HG03039 (cell line): ENCODE data around the gene FAM50A.

Experiments used
- ATAC-seq: cut with Tn5 transposase; IDR thresholded peaks from one replicate; pipeline ENCODE4 v1.9.1; 2021; ENCODE audit warnings: mild to moderate bottlenecking, moderate library complexity; ENCODE audit not compliant: unreplicated experiment

FAM50A gene

GRCh38 chrX:154437971-154438893, 5.7 kb upstream of the FAM50A start:
- no peak for ATAC-seq

GRCh38 chrX:154439841-154440240, 4.1 kb upstream of the FAM50A start:
- ATAC-seq = no peak

DNA sequence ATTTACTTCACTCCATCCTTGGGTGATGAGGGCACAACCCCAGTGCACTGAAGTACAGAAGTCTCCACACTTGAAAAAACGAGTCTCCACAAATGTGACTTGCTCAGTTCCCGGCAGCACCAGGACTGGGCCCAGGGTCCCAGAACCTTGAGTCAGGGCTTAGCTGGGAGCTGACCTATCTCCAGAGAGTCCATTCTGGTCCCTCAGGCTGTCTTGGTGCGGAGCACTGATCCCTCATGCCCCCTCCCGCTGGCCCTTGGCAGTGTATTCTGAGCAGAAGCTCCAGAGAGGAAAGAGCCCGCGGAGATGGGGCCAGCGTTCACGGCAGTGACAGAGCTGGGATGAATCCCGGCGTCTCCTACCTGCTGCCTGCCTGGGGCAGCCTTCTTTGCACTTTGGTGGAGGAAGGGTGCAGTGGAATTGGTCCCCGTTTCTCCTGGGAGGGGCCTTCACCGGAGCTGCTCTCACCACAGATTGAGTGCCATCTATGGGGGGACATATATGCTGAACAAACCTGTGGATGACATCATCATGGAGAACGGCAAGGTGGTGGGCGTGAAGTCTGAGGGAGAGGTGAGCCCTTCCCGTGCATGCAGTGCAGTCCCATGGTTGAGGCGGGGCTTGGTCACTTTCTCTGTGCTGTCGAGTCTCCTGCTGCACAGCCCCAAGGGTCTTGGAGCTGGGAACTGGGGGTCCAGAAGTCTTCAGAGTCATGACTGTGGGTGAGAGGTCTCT, 3.2 kb upstream of the FAM50A start:
- ATAC-seq = no peak

GRCh38 chrX:154441564-154441963, 2.4 kb upstream of the FAM50A start:
- ATAC-seq = no peak

DNA sequence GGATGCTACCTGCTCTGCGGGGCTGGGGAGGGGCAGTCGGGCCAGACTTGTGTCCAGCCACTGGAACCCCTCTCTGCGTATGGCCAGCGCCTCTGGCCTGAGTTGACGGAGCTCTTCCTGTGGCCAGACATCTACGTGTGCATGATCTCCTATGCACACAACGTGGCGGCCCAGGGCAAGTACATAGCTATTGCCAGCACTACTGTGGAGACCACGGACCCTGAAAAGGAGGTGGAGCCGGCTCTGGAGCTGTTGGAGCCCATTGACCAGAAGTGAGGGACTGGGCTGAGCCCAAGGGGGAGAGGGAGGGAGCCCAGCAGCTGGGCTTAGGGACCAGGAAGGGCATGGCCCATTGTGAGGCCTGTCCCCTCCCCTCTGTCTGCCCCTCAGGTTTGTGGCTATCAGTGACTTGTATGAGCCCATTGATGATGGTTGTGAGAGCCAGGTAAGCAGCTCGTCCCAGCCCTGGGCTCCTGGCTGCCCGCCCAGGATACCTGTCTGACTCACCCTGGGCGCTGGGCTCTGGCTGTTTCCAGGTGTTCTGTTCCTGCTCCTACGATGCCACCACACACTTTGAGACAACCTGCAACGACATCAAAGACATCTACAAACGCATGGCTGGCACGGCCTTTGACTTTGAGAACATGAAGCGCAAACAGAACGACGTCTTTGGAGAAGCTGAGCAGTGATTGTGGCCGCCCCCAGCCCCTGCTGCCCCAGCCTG, 1.8 kb upstream of the FAM50A start:
- ATAC-seq = no peak

GRCh38 chrX:154443479-154443910, 446 bp upstream of the FAM50A start:
- no peak for ATAC-seq

- no peak for ATAC-seq
These were observed 860 bp downstream of the FAM50A start for GRCh38 chrX:154444755-154445246.

DNA sequence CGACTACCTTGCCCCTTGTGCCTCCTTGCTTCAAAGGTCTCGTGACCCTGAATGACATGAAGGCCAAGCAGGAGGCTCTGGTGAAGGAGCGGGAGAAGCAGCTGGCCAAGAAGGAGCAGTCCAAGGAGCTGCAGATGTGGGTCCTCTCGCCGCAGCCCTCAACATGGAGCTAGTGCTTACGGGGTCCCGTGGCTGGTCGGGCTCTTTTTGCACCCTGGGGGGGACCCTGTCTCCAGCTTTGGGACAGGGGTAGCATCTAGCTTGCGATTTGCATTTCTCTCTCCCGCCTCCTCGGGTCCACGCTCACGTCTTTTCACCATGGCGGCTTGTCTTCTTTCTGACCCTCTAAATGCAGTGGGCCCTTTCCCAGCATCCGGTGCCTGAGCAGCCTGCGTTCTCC, 1.8 kb downstream of the FAM50A start:
- no peak for ATAC-seq

DNA sequence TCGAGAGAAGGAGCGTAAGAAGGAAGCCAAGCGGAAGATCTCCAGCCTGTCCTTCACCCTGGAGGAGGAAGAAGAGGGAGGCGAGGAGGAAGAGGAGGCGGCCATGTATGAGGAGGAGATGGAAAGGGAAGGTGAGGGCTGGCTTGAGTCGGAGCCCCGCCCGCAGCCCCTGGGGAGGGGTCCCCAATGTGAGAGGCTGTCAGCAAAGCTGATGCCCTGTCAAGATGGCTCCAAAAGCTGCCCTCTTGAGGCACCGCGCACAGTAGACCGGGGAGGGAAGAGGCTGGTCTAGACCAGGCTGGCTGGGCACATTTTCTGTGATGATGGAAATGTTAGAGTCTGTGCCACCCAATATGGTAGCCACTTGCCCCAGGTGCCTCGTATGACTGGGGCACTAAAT, 2.5 kb downstream of the FAM50A start:
- ATAC-seq = no peak

GRCh38 chrX:154448484-154448883, 4.5 kb downstream of the FAM50A start:
- ATAC-seq = no peak

DNA sequence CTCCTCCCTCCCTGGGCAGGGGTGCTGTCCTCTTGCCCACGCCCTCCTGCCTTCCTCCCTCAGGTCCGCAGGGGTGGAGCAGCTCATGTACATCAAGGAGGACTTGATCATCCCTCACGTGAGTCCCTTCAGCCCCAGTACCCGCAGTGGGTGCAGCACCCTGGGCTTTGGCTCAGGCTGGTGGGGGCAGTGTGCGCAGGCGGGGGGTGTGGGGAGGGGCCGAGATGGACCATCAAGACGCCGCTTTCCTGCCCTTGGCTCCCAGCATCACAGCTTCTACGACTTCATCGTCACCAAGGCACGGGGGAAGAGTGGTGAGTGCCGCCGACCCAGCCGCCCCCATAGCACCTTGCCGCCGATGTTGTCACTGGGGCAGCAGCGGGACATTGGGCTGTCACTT, 5.7 kb downstream of the FAM50A start:
- no peak for ATAC-seq

- no peak for ATAC-seq
These were observed 6.4 kb downstream of the FAM50A start for GRCh38 chrX:154450312-154450711.

DNA sequence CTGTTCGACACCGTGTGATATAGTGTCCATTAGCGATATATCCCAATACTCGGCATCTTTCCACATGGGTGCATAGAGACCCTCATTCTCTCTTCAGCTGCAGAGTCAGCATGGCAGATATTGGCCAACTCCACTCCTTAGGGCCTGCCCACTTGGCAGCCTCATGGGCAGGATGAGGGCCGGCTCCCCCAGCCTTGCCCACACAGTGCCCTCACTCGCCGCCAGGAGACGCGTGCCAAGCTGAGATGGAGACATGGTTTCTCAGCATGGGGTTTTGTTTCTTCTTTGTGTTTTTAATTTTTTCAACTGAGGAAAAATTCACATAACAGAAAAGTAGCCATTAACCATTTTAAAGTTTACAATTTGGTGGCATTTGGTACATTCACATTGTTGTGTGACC, 8.9 kb downstream of the FAM50A start:
- no peak for ATAC-seq

DNA sequence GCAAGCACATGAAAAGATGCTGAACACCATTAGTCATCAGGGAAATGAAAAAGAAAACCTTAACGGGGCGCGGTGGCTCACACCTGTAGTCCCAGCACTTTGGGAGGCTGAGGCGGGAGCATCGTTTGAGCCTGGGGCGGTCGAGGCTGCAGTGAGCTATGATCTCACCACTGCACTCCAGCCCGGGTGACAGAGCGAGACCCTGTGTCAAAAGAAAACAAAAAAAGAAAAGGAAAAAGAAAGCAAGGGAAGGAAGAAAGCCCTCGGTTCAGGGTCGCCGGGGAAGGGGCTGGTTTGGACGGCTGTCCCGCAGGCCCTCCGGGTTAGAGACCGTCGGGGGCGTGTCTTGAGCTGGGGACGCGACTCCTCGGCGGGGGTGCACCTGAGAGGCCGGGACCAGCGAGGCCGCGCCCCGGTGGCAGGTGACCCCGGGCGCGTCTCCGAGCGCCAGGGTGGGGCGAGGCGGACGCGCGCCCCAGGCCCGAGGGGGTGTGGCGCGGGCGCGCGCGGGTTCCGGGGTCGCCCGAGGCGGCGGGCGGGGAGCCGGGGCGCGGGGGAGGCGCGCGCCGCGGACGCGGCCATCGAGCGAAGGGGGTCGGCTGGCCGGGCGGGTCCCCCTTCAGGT, 13.7 kb downstream of the FAM50A start:
- ATAC-seq = no peak

DNA sequence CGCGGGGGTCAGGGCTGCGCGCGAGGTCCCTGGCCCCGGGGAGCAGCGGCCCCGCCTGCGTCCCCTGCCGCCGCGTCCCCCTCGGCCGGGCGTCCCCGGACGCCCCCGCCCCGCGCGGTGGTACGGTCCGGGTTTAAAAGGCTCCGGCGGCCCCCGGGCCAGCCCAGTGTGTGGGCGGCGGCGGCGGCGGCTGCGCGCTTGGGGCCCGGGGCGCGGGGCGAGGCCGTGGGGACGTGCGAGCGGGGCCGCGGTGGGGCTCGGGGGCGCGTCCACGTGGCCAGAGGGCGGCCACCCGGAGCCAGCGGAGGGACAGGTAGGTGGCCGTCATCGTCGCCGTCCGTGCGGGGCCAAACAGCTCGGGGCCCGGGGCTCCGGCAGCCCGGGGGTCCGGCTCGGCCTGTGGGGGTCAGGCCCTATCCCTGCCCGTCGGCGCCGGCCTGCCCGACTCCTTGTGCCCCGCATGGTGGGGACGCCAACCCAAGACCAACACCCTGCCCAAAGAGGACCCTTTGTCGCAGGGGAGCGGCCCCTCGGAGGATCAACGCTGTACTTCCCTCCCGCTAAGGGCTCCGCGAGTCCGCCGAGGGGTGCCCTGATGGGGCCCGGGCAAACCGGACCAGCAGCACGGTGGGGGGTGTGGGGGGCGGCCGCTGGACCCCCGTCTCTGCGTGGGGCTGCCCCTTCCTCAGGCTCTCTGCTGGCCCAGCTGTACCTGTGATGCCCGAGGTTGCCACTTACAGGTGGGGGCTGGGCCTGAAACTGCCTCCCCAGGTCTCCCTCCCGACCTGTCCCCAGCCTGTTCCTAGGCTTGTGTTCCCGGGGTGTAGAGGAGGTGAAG, 14.4 kb downstream of the FAM50A start, which contains the start of gene PLXNA3:
TSS of gene PLXNA3 (plus strand) at position 166 of the 838 bp plus-strand sequence. CDS start 1,903 bp downstream, outside the sequence.
- ATAC-seq = no peak

DNA sequence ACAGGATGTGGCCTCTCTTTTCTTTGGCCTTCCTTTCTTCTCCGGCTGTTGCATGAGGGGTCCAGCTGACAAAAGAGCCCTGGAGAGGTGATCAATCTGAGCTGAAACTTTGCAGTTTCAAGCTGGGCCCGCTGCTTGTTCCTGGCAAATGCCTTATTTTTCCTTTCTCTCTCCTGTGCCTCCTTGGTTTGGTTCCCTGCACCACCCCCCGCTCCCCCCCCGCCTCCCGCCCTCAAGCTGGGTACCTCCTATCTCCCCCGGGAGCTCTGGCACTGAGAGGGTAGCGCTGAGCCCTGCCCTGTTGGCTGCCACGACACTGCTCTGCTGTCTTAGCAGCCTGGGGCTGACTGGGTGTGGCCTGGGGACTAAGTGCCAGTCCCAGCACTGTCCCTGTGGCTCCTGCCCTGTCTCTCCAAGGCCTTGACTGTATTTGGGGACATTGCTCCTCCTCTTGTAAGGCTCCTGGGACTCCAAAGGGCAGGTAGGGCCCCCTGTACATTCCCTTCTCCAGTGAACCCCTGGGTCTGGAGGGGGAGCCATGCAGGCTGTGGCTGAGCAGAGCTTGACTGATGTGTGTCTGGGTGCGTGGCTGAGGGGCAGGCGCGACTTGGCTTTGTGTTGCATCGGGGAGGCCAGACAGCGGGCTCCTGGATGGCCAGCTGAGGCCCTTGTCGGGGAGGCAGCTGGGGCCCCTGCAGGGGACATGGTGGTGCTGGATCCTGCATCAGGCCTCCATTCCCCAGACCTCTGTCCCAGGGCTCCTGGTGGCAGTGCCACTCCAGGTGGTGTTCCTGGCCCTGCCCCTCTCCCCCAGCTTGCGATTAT, 15.2 kb downstream of the FAM50A start:
- no peak for ATAC-seq

- ATAC-seq = no peak
These were observed 15.9 kb downstream of the FAM50A start for GRCh38 chrX:154459832-154460231.

GRCh38 chrX:154460326-154460725, 16.4 kb downstream of the FAM50A start:
- no peak for ATAC-seq

GRCh38 chrX:154462396-154462795, 18.5 kb downstream of the FAM50A start:
- no peak for ATAC-seq
